ENCODE results near the gene CRADD. TPM values are rescaled to one million over a fixed set of nuclear protein-coding genes. Genes with fewer than 3 reads are reported as not detected.

CRADD gene
- total and polyA plus RNA-seq, 2 donors (not counting 3 experiments of a cell fraction or from before 2014, with no cell fraction given) = 11.7 to 14.5 TPM

- DNase-seq (ENCODE audit: low read depth, low spot score) (peak; percentile 6), FAIRE-seq (peak; percentile 72)
- Histone ChIP-seq H2AFZ (ENCODE audit: low read depth, low read length) (peak overlapping the region; percentile 35), H3K4me3 (replicated peaks in 1 of 3; ENCODE audit: insufficient read depth in 1 of 3, low read depth in 1 of 3, low read length in 3 of 3) (no peak overlapping the region), H3K27ac (ENCODE audit: insufficient read depth, low read depth, low read length) (no peak overlapping the region), H4K20me1 (replicated peaks; ENCODE audit: control insufficient read depth, extremely low read depth, insufficient read depth, low read length) (no peaks in the 10 kb centered on the region), H3K9me1 (replicated peaks; ENCODE audit: control insufficient read depth, extremely low read depth, insufficient read depth, low read length) (no peaks in the 10 kb centered on the region), H3K9ac (replicated peaks; ENCODE audit: extremely low read depth, insufficient read depth, low read length) (no peak overlapping the region), H3K79me2 (ENCODE audit: control insufficient read depth, insufficient read depth, low read length) (no peaks in the 10 kb centered on the region), H3K4me1 (ENCODE audit: control insufficient read depth, extremely low read depth, insufficient read depth, low read length) (peaks cover 5% of the 10 kb centered on the region), H3K9me3 (replicated peaks; ENCODE audit: control insufficient read depth, insufficient read depth, low read length) (no peaks in the 10 kb centered on the region), H3K27me3 (ENCODE audit: control insufficient read depth in 2 of 2, insufficient read depth in 2 of 2, low read length in 2 of 2) (no peaks in the 10 kb centered on the region), H3K4me2 (ENCODE audit: insufficient read depth, low read length) (no peak overlapping the region), H3K36me3 (ENCODE audit: control insufficient read depth in 2 of 2, extremely low read depth in 1 of 2, insufficient read depth in 2 of 2, low read length in 2 of 2) (no peaks in the 10 kb centered on the region)
- dilution Hi-C loops (cut with MboI; ENCODE audit: extremely low pct_ligation_motif_present, low sequenced_read_pairs) = no loop called here
- intact Hi-C loops (cut with micrococcal nuclease) = no loop called here
- TF ChIP-seq FOS (IDR thresholded peaks at IDR 0.05; ENCODE audit: borderline replicate concordance, insufficient read depth, low read length) (no peak), GATA2 (IDR thresholded peaks at IDR 0.05; ENCODE audit: insufficient read depth, insufficient read length, low read depth, low read length) (no peak), EZH2 (IDR thresholded peaks at IDR 0.05; ENCODE audit: borderline replicate concordance, low read depth, low read length, severe bottlenecking) (no peak), MYC (IDR thresholded peaks at IDR 0.05; ENCODE audit: low read depth, low read length) (no peak), JUN (IDR thresholded peaks at IDR 0.05; ENCODE audit: borderline replicate concordance, insufficient read depth, insufficient read length, low read depth) (no peak), POLR2AphosphoS5 (IDR thresholded peaks at IDR 0.05; ENCODE audit: insufficient read depth, low read depth, low read length) (no peak), CTCF (IDR thresholded peaks at IDR 0.05; ENCODE audit: extremely low read depth in 1 of 2, insufficient read depth in 1 of 2, low read depth in 1 of 2, low read length in 2 of 2) (no peak), MAX (IDR thresholded peaks at IDR 0.05; ENCODE audit: insufficient read depth, insufficient read length) (no peak), POLR2A (IDR thresholded peaks at IDR 0.05; ENCODE audit: low read depth, low read length) (no peak)
- no TSS peak for BruUV-seq (replicated peaks)
- CTCF ChIA-PET = interaction anchor here (1.4 kb wide), 1 partner anchor 81 kb away, joined by 4 read pairs; no protein-coding TSS in a partner anchor
- POLR2A ChIA-PET = no interaction called here
Measured at GRCh38 chr12:93848523-93849101, 171.4 kb downstream of the CRADD start.
